Measurements from ENCODE around the gene PARD3.
A peak's percentile ranks its signal among the peaks of the same experiment; 100 is the strongest.

The PARD3 gene

DNA sequence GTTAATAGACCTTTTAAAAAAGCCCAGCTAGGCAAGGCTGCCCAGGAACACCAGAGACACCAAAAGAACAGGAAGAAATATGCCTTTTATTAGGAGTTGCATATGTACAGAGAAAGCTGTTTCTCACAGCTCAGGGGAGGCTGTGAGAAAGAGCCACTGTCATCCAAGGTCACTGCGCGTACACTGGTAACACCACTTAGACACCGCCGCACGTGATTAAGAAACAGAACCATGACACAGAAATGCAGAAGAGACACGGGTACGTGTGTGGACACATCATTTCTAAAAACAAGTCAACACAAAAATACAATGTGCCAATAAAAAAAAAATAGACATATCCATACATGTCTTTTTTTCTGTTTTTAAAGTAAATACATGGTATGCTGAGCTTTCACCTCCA is 705.6 kb downstream of the PARD3 start:
- no peak for DNase-seq

DNA sequence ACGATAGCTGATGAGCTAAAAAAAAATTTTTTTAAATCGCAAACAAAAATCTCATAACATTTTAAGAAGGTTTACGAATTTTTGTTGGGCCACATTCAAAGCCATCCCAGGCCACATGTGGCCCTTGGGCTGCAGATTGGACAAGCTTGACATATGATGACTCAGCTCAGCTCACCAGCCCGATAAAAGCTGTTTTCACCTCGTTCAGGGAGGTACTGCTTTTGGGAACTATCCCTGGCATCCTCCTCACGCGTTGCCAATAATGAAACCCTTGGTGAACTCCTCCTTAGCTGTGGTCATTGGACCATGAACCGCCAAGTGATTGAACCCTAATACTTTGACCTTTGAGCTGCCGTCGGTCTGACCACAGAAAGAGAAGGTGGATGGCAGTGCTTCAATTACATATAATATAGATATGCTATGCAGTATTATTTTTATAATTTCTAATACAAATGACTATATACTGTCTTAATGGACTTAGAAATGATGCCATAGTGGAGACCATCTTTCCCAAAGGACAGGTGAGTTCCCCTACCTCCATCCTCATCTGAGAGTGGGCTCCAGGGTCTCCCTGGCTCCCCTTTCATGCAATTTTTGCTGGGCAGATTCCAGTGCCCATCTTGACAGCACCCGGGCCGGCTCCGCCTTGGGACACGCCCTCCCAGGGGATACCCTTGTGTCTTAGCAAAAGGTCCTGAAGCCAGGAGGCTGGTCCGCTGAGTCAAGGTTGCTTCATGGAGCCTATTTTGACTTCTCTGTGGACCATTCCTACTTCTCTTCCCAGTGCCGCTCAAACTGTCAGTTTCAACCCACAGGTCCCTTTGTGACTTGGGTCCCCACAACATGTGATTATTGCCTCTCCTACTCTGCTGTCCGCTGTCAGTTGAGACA is 707.2 kb downstream of the PARD3 start:
- DNase-seq, result no peak

DNA sequence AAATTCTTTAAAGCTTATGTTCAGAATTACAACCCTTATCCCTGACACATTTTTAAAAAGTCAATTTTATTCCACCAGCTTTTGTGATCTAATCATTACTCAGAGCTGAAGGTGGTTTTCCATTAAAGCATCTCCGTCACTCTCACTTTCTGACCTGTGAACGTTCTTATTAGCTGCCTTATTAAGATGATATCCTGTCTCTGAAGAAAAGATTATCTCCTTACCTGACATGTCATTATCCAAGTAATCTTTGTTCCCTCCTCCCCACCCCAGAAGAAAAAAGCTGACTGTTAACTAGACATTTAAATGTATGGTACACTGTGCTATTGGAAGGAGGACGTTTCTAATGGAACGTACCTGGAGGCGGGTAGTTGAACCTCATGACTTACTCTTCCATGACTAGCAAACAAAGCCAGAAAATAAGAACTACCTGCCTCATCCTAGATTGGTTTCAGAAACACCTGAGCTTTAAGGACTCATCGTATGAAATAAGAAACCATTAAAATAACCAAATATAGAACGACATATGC is 708.7 kb downstream of the PARD3 start:
- no peak for DNase-seq

DNA sequence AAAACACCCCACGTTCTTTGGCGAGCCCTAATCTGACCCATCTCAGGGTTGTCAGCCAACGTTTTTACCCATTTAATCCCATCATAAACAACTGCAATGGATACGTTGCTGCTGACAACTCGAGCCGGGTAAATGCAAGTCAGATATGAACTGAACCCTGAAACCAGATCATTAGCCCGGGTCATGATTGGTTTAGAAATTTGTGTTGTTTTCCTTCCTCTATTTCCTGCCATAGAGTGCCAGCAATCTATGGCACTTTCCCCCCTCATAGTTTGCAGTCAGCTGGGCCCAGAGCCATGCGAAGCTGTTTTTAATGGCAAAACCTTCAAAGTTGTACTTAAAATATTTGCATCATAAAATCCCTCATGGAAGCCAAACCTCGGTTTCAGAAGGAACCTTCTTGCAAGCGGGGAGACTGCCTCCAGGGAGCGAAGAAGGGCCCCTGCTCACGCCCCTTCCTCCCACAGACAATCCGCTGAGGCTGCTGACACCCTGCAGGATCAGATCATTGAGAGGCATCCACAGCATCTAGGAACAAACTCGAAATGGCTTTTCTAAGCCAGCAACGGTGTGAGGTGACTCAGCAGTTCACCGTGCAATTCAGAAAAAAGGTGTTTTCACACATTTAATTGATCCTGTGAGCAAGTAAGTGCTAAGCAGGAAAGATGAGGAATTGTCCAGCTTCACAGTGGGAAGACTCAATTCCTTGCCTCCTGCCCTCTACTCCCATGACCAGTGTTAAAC is 710.1 kb downstream of the PARD3 start:
- DNase-seq, result no peak

DNA sequence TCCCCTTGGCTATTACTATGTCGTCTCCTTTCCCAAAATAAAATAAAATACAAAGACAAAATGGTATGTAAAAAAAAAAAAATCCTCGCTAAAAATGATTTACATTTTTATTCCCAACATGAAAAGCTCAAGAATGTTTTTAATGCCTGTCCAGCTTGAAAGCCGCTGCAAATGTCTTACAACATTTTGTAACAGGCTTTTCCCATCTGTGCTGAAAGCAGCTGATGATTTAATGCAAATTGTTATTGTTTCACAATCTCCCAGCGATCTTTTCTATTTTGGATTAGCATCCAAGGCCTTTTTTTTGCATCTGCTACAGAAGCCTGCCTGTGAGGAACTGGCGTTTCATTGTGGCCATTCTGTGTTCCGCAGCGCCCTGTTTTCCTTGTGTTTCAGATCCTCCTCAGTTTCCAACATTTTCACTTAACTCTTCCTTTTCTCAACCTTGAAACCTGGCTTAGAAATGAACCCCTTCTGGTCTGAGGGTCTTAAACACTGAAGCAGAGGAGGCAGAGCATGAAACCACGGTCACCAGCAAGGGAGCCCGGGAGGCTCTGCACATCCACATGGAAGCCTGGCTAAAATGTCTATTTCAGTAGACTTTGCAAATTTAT is 712.1 kb downstream of the PARD3 start:
- no peak for DNase-seq

GRCh38 chr10:34102237-34102673 is 712.8 kb downstream of the PARD3 start:
- no peak for DNase-seq

- no peak for DNase-seq
Observed at GRCh38 chr10:34101001-34101400, 714.1 kb downstream of the PARD3 start.

DNA sequence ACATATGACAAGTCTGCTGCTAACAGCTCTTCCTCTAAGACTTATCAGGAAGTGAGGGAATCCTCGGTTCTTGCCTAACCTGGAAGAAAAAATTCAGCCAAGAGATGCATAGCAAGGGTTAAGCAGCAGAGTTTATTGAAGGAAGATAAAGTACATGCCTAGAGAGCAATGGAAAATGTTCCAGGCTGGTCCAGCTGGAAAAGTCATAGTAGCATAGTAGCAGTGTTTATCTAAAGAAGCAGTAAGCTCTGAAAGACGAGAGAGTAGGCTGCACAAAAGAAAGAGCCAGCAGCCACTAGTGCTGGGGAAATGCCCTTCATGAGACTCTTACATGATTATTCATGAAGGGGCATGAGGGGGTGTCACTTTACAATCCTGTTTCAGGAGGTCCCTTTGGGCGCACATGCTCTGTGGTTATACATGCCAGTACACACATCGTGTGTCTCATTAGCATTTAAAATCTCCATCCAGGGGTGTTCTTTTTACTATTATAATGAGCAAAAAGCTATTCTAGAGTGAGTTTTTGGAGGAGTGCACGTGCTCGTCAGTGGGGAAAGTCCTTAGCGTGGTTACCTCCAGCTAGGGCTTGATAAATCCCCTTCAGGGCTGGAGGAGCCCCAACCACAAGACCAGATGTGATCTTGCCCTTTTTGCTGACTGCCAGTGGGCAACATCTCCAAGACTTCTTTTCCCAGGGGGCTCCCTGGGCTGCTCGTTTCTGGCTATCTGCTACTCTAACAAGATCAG is 716.1 kb downstream of the PARD3 start:
- no peak for DNase-seq

GRCh38 chr10:34097682-34098081 is 717.4 kb downstream of the PARD3 start:
- DNase-seq, result peak; percentile 56

GRCh38 chr10:34094961-34095360 is 720.1 kb downstream of the PARD3 start:
- no peak for DNase-seq

DNA sequence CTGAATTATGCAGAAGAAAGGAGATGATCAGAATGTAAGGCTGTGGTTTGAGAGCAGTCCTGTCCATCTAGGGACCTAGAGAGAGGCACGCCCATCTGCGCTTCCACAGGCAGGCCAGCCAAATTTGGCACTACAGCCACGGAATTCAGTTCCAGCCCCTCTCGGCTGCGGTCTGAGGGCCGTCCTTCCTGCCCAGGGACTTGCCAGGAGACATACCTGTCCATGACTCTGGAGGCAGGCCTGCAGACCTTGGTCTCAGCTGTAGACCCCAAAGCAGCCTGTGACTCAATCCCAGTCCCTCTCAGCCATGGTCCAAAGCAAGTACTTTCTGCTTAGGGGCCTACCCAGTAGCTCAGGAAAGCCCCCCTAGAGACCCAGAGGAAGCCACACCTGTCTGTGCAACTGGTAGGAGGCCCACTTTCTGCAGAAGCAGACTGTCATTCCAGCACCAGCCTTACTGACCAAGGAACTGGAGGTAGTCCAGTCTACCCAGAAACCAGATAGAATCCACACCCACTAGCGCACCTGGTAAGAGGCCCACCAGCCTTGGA is 720.9 kb downstream of the PARD3 start:
- DNase-seq, result no peak

DNA sequence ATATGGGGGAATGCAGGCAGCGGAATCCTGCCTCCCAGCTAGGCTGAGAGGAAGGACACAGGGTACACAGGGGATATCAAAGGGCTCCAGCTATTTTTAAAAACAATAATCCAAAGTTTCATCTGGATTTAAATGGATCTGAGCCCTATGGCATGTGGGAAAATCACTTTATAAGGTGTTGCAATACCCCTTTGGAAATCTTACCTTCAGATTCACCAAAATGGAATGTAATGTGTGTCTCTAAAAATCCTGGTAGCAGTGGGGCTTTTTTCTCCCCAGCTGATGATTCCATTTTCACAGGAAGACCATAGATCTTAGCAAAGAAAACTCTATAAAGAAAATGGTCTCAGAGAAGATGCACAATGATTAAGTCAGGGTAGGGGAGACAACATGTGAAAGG is 722.2 kb downstream of the PARD3 start:
- no peak for DNase-seq

GRCh38 chr10:34091635-34092195 is 723.4 kb downstream of the PARD3 start:
- DNase-seq, result no peak

GRCh38 chr10:34089253-34089652 is 725.8 kb downstream of the PARD3 start:
- no peak for DNase-seq

DNA sequence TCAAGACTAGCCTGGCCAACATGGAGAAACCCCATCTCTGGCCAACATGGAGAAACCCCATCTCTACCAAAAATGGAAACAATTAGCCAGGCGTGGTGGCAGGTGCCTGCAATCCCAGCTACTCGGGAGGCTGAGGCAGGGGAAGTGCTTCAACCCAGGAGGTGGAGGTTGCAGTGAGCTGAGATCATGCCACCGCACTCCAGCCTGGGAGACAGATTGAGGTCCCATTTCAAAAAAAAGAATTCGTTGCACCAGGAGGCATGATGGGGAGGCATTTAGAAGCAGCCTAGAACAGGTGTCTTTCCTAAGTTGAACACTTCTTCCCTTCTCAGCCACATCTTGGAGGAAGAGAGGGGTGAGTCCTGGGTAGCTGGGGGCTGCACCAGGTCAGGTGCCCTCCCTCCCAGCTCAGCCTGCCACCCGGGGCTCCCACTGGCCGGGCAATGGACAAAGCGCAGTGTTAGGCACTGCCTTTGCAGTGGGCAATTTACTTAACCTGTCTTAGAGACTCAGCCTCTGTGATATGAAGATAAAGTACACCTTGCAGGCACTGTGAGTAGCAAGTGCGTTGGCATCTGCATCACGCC is 726.8 kb downstream of the PARD3 start:
- no peak for DNase-seq

DNA sequence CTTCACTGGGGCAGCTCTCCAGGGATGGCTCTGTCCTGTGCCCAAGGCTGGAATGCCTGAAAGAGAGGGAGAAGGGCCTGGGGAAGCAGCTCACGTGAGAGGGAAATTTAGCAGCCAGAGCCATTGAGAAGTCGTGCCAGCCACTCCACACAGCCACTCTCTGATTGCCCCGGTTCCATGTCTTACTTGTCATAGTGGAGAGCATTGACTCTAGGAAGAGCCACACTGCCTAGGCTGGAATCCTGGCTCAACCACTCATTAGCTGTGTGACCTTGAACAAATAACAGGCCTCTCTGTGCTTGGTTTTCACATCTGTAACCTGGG is 728.0 kb downstream of the PARD3 start:
- no peak for DNase-seq

GRCh38 chr10:34083567-34083966 is 731.5 kb downstream of the PARD3 start:
- DNase-seq, result no peak

- DNase-seq, result no peak
Observed at GRCh38 chr10:34081948-34082347, 733.1 kb downstream of the PARD3 start.

GRCh38 chr10:34081347-34081743 is 733.8 kb downstream of the PARD3 start:
- no peak for DNase-seq

GRCh38 chr10:34080485-34081346 is 734.4 kb downstream of the PARD3 start:
- no peak for DNase-seq

Measured in NCI-H526 treated with DMSO at 0.1 percent for 48 hours (cell line).